ENCODE data around the gene POLN. TPM values are rescaled to one million over a fixed set of nuclear protein-coding genes. Genes with fewer than 3 reads are reported as not detected.

The POLN gene
- total RNA-seq, 3 donors from 2014 or later: 1.4 to 4.6 (median 1.4) TPM

- DNase-seq (peak in 1 of 3 donors; percentile 36), ATAC-seq (no peak)
- Histone ChIP-seq H3K4me3 (no peak overlapping the region), H3K9me3 (no peaks in the 10 kb centered on the region), H3K36me3 (ENCODE audit: low read depth) (peaks cover 3% of the 10 kb centered on the region), H3K4me1 (ENCODE audit: low read depth) (no peaks in the 10 kb centered on the region)
- intact Hi-C loops (cut with DNase I, micrococcal nuclease): no loop called here
- TF ChIP-seq CTCF (IDR thresholded peaks at IDR 0.05): no peak
Measured at GRCh38 chr4:2251795-2252529, 10.0 kb upstream of the POLN start.

GRCh38 chr4:2251073-2251794, 9.3 kb upstream of the POLN start:
- Histone ChIP-seq H3K4me1 (ENCODE audit: low read depth) (no peaks in the 10 kb centered on the region), H3K4me3 (no peak overlapping the region), H3K36me3 (ENCODE audit: low read depth) (peaks cover 3% of the 10 kb centered on the region), H3K9me3 (no peaks in the 10 kb centered on the region)
- ATAC-seq: no peak
- no peak for TF ChIP-seq CTCF (IDR thresholded peaks at IDR 0.05)
- DNase-seq: peak in 2 of 3 donors; percentile 20 to 37
- intact Hi-C loops (cut with DNase I, micrococcal nuclease): no loop called here

- no peak for TF ChIP-seq CTCF (IDR thresholded peaks at IDR 0.05)
- Histone ChIP-seq H3K4me3 (no peak overlapping the region), H3K9me3 (no peaks in the 10 kb centered on the region), H3K36me3 (ENCODE audit: low read depth) (peaks cover 3% of the 10 kb centered on the region), H3K4me1 (ENCODE audit: low read depth) (no peaks in the 10 kb centered on the region)
- no peak for ATAC-seq
- peak in 1 of 3 donors; percentile 37 for DNase-seq
- intact Hi-C loops (cut with DNase I, micrococcal nuclease): no loop called here
Measured at GRCh38 chr4:2250357-2251072, 8.6 kb upstream of the POLN start.

- TF ChIP-seq CTCF (IDR thresholded peaks at IDR 0.05): no peak
- Histone ChIP-seq H3K36me3 (ENCODE audit: low read depth) (peaks cover 3% of the 10 kb centered on the region), H3K4me3 (no peak overlapping the region), H3K9me3 (no peaks in the 10 kb centered on the region), H3K4me1 (ENCODE audit: low read depth) (peaks cover 2% of the 10 kb centered on the region)
- DNase-seq: peak in 1 of 3 donors; percentile 36
- intact Hi-C loops (cut with DNase I, micrococcal nuclease): no loop called here
- no peak for ATAC-seq
Measured at GRCh38 chr4:2249526-2250356, 7.8 kb upstream of the POLN start.

GRCh38 chr4:2248821-2249261, 6.9 kb upstream of the POLN start:
- H3K4me1 ChIP-seq (ENCODE audit: low read depth): peaks cover 11% of the 10 kb centered on the region
- intact Hi-C loops (cut with DNase I, micrococcal nuclease): no loop called here
- no peak overlapping the region for H3K4me3 ChIP-seq
- no peak for TF ChIP-seq CTCF (IDR thresholded peaks at IDR 0.05)
- DNase-seq (peak in 2 of 3 donors; percentile 21 to 38), ATAC-seq (no peak)
- H3K36me3 ChIP-seq (ENCODE audit: low read depth): peaks cover 3% of the 10 kb centered on the region
- no peaks in the 10 kb centered on the region for H3K9me3 ChIP-seq

Measured in mucosa of descending colon (tissue), 3 donors.